ENCODE results near the gene CALN1.

The CALN1 gene

GRCh38 chr7:72042855-72043254, 369.3 kb downstream of the CALN1 start:
- no peak for TF ChIP-seq ZFX (IDR thresholded peaks at IDR 0.05; ENCODE audit: borderline replicate concordance)
- TF ChIP-seq CTCF (IDR thresholded peaks at IDR 0.05) = no peak

GRCh38 chr7:72040641-72041040, 371.5 kb downstream of the CALN1 start:
- no peak overlapping the region for H3K27ac ChIP-seq
- TF ChIP-seq CTCF (IDR thresholded peaks at IDR 0.05) = no peak
- TF ChIP-seq ZFX (IDR thresholded peaks at IDR 0.05; ENCODE audit: borderline replicate concordance) = no peak

More at GRCh38 chr7:72042855-72043254, 369.3 kb downstream of the CALN1 start:
- no peak overlapping the region for H3K27ac ChIP-seq

GRCh38 chr7:72039460-72039859, 372.7 kb downstream of the CALN1 start:
- H3K27ac ChIP-seq = no peak overlapping the region
- no peak for TF ChIP-seq CTCF (IDR thresholded peaks at IDR 0.05)
- TF ChIP-seq ZFX (IDR thresholded peaks at IDR 0.05; ENCODE audit: borderline replicate concordance) = no peak

GRCh38 chr7:72038022-72038732, 374.0 kb downstream of the CALN1 start:
- TF ChIP-seq ZFX (IDR thresholded peaks at IDR 0.05; ENCODE audit: borderline replicate concordance) (no peak), CTCF (IDR thresholded peaks at IDR 0.05) (no peak)

GRCh38 chr7:72037516-72037915, 374.6 kb downstream of the CALN1 start:
- TF ChIP-seq CTCF (IDR thresholded peaks at IDR 0.05) (no peak), ZFX (IDR thresholded peaks at IDR 0.05; ENCODE audit: borderline replicate concordance) (no peak)
- H3K27ac ChIP-seq = no peak overlapping the region

More at GRCh38 chr7:72038022-72038732, 374.0 kb downstream of the CALN1 start:
- H3K27ac ChIP-seq = no peak overlapping the region

GRCh38 chr7:72035266-72035665, 376.9 kb downstream of the CALN1 start:
- TF ChIP-seq CTCF (IDR thresholded peaks at IDR 0.05) (no peak), ZFX (IDR thresholded peaks at IDR 0.05; ENCODE audit: borderline replicate concordance) (no peak)
- H3K27ac ChIP-seq = no peak overlapping the region

GRCh38 chr7:72032934-72033333, 379.2 kb downstream of the CALN1 start:
- no peak overlapping the region for H3K27ac ChIP-seq
- TF ChIP-seq ZFX (IDR thresholded peaks at IDR 0.05; ENCODE audit: borderline replicate concordance) (no peak), CTCF (IDR thresholded peaks at IDR 0.05) (no peak)

All from 22Rv1 (cell line).